Measurements from ENCODE around the gene ERVV-1. TPM values are rescaled to one million over a fixed set of nuclear protein-coding genes. Genes with fewer than 3 reads are reported as not detected.

The ERVV-1 gene
- total and polyA plus RNA-seq, 2 of the 13 experiments (the other 11 are each of a cell fraction or from before 2014, with no cell fraction given), result not detected

DNA sequence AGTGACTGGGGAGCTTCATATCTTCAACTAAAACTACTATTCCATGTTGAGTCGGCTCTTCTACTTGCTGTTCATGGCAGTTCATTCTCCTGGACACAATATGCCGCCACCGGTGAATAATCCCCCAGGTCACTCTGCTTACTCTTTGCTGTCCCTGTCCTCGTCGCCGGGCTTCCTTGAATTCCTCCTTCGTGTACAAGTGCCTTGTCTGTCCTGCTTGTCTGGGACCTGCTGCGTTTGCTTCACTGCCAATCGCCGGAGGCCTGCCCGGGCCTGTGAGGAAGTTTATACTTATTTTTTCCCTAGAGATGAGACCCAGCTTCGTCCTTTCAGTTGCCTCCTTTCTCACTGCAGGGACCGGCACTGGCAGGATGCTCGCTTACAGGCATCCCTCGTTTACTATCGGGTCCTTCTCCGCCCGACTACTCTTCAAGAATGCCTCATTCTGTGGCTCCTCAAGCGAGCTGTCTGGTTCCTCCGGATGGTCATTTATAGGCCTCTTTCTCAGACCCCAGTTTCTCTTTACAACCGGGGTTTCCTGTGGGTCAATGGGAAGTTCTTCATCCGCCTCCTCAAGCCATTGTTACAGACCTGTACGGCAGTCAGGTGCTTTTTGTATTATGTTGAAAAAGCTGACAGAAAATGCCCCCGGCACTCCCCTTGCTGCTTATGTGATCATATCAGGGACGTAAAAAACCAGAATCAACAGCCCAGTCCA, 5.5 kb upstream of the ERVV-1 start:
- peaks cover 43% of the 10 kb centered on the region; the same call in 1 of the 2 replicates for H3K9me3 ChIP-seq (ENCODE audit: low read length)
- no TSS peak for BruUV-seq (replicated peaks)
- H3K4me2 ChIP-seq (ENCODE audit: low read depth, low read length), result no peak overlapping the region
- no peak for TF ChIP-seq IKZF1 (IDR thresholded peaks at IDR 0.05)
- no peak for TF ChIP-seq ETV5 (CRISPR knock-in tag; IDR thresholded peaks at IDR 0.05; ENCODE audit: borderline replicate concordance)
- no peak for TF ChIP-seq ISX (CRISPR knock-in tag; conservative IDR thresholded peaks at IDR 0.05)
- TF ChIP-seq, protein P1, sequence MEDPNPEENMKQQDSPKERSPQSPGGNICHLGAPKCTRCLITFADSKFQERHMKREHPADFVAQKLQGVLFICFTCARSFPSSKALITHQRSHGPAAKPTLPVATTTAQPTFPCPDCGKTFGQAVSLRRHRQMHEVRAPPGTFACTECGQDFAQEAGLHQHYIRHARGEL (CRISPR knock-in tag; IDR thresholded peaks at IDR 0.05), result no peak
- TF ChIP-seq ZSCAN21 (CRISPR knock-in tag; IDR thresholded peaks at IDR 0.05; ENCODE audit: borderline replicate concordance), result no peak
- no peak for TF ChIP-seq PAF1 (CRISPR knock-in tag; IDR thresholded peaks at IDR 0.05)
- no peak for TF ChIP-seq SMAD3 (CRISPR knock-in tag; IDR thresholded peaks at IDR 0.05)
- TF ChIP-seq NR3C1 (CRISPR knock-in tag; IDR thresholded peaks at IDR 0.05), result no peak
- TF ChIP-seq ZNF337 (CRISPR knock-in tag; IDR thresholded peaks at IDR 0.05; ENCODE audit: borderline replicate concordance, low read depth), result no peak
- no peak for TF ChIP-seq ZSCAN31 (CRISPR knock-in tag; IDR thresholded peaks at IDR 0.05; ENCODE audit: low read depth)
- TF ChIP-seq RCOR2 (CRISPR knock-in tag; IDR thresholded peaks at IDR 0.05), result no peak
- TF ChIP-seq ZNF746 (CRISPR knock-in tag; IDR thresholded peaks at IDR 0.05), result no peak
- no peaks in the 10 kb centered on the region for H3K36me3 ChIP-seq (replicated peaks in 1 of 2; ENCODE audit: control insufficient read depth in 1 of 2, insufficient read depth in 2 of 2, low read length in 2 of 2)
- no peaks in the 10 kb centered on the region for H3K4me1 ChIP-seq (ENCODE audit: insufficient read depth, low read length)
- H2AFZ ChIP-seq (ENCODE audit: low read length), result no peak overlapping the region
- in situ Hi-C loops (cut with HindIII; ENCODE audit: extremely low pct_ligation_motif_present, low pct_unique_long_range_greater_than_20kb) (no loop called here), intact Hi-C loops (cut with micrococcal nuclease; ENCODE audit: unreplicated experiment) (no loop called here)
- H4K20me1 ChIP-seq (ENCODE audit: insufficient read depth, low read length), result no peaks in the 10 kb centered on the region
- ChIA-PET CTCF (ENCODE audit: low intra/inter-chr PET ratio, low total read pairs) (no interaction called here), POLR2A (no interaction called here)
- no peaks in the 10 kb centered on the region for H3K79me2 ChIP-seq (ENCODE audit: insufficient read depth, low read length)
- H3K9ac ChIP-seq (ENCODE audit: insufficient read depth, low read depth, low read length), result no peak overlapping the region
- H3K27me3 ChIP-seq (ENCODE audit: control insufficient read depth in 1 of 2, insufficient read depth in 2 of 2, low read length in 2 of 2), result peaks cover 0 to 19% of the 10 kb centered on the region in 2 experiments; a peak in 1 of 5 replicates
- WGBS (ENCODE audit: low lambda C conversion rate), result 36% methylated on average over 24 of the region's 25 CpGs
- H3K4me3 ChIP-seq (replicated peaks in 1 of 3; ENCODE audit: insufficient read depth in 1 of 3, low read depth in 2 of 3, low read length in 3 of 3), result no peak overlapping the region
- no peak overlapping the region for H3K27ac ChIP-seq (ENCODE audit: extremely low read length, insufficient read depth, low read length)
- DNase-seq (ENCODE audit: low spot score) (no peak), ATAC-seq (no peak), FAIRE-seq (no peak)
